NCI-H1694 (cell line): ENCODE measurements around the gene HOXA1.
"Not testable (repeated sequence)": the region's sequence is repeated elsewhere in the genome, so short reads cannot be mapped to it uniquely, and the experiment has no call there.

Experiments used
- DNase-seq: peaks from one replicate; lab custom pipeline; 2025; lab: John Stamatoyannopoulos, UW

Gene HOXA1

GRCh38 chr7:27045972-27046371 lies 49.8 kb downstream of the HOXA1 start:
- not testable (repeated sequence) for DNase-seq

GRCh38 chr7:27045066-27045465 lies 50.7 kb downstream of the HOXA1 start:
- not testable (repeated sequence) for DNase-seq
